NCI-H69 (cell line): ENCODE data around the gene RNF41.

ENCODE experiments used
- DNase-seq: peaks from one replicate; lab custom pipeline; 2025; lab: John Stamatoyannopoulos, UW

RNF41 gene

GRCh38 chr12:56243731-56244181 is 22.0 kb upstream of the RNF41 start:
- DNase-seq: no peak

GRCh38 chr12:56242986-56243385 is 21.3 kb upstream of the RNF41 start:
- no peak for DNase-seq

DNA sequence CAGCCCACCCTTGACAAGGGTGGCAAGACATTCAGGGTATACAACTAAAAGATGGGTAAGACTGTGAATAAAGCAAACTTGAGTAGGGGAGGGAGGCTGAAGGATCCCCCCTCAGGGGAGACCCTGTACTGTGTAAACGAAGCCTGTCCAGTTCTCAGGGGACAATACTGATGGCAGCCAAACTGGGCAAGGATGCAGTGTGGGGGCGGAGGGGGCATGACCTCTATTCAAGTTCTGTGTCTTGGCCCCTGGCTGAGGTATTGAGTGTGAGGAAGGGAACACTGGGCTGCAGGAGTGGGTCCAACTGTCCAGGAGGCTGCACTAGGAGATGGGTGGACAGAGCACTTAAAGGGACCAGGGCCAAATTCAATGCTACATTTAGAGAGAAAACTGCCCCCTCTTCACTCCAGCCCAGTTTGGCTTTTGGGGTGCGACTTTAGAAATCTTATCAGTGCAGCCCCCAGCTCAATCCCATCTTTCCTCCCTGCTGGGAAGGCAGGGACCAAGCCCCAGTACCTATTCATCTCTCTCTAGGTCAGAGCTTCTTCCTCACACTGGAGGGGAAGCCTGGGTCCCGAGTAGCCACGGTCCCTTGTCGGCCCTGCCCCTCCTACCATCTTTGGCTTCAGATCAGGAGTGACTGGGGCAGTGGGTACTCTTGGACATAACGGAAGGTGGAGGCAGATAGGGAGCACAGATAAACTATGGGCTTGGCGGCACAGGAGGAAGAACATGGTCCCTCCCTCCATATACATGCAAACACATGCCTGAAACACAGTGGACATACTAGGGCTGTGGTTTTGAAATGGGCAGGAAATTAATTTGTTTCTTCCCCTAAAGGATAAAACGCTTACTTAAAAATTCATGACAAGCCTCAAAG is 19.9 kb upstream of the RNF41 start:
- DNase-seq: no peak

DNA sequence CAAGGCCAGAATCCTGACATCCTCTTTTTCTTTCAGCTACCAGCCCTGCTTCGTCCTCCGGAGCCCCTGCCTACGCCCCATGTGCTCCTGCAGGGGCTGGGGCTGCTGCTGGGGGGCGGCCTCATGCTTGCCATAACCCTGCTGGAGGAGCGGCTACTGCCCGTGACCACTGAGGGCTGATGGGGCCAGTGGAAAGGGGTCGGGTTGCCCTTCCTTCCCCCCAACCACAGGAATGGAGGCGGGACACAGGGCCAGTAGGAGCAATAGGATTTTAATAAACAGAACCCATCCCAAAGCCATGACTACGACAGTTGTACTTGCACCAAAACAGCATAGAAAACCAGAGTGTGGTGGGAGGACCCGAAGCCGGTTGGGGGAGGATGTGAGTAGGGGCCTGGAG is 15.8 kb upstream of the RNF41 start:
- DNase-seq: no peak

- DNase-seq: no peak
Measured at GRCh38 chr12:56236985-56237384, 15.3 kb upstream of the RNF41 start.

DNA sequence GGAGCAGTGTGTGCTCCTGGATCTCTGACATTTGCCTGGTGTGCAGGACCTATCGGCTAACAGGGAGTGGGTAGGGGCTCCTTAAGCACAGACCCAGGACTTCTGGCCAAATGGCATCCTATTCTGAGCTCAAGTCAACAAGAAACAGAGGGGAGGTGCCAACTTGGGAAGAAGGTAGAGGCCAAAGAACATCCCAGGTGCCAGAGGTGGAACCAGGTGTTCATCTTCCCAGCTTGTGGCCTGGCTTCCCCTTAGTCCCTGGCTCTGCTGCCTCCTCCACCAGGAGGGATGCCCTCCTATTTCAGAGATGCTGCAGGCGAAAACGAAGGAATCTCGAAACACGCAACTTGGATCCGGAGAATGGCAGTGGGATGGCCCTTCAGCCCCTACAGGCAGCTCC is 14.4 kb upstream of the RNF41 start:
- DNase-seq: no peak

DNA sequence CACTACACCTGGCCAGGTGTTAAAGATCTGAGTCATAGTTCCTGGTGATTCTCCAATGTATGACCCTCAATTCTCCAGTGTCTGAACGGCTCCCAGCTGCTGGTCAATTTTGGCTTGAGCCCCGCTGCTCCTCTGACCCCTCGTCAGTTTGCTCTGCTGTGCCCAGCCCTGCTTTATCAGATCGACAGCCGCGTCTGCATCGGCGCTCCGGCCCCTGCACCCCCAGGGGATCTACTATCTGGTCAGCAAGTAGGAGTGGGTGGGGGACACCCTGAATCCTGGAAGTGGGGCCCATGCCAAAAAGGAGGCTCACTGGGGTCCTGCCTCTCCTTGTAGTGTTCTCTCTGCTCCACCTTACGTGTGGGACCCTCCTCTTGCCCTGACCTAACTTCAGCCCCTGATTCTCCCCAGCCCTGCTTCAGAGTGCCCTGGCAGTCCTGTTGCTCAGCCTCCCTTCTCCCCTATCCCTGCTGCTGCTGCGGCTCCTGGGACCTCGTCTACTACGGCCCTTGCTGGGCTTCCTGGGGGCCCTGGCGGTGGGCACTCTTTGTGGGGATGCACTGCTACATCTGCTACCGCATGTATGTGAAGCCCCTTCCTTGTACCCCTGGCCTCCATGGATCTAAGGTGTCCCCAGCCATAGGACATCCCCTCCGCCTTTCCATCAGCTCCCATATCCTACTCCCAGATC is 13.2 kb upstream of the RNF41 start:
- no peak for DNase-seq

DNA sequence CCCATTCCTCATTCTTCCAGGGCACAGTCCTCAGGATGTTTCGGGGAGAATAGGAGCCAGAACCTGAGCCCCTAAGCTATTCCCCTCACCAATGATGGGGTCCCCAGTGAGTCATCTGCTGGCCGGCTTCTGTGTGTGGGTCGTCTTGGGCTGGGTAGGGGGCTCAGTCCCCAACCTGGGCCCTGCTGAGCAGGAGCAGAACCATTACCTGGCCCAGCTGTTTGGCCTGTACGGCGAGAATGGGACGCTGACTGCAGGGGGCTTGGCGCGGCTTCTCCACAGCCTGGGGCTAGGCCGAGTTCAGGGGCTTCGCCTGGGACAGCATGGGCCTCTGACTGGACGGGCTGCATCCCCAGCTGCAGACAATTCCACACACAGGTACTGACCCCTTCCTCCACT is 9.5 kb upstream of the RNF41 start:
- DNase-seq: no peak

GRCh38 chr12:56230432-56231183 is 8.9 kb upstream of the RNF41 start:
- no peak for DNase-seq

GRCh38 chr12:56229916-56230431 is 8.3 kb upstream of the RNF41 start, which contains the start of gene SLC39A5:
TSS of gene SLC39A5 (plus strand) at chr12:56230051. CDS start at chr12:56231275, 1,224 bp downstream.
- DNase-seq: no peak

DNA sequence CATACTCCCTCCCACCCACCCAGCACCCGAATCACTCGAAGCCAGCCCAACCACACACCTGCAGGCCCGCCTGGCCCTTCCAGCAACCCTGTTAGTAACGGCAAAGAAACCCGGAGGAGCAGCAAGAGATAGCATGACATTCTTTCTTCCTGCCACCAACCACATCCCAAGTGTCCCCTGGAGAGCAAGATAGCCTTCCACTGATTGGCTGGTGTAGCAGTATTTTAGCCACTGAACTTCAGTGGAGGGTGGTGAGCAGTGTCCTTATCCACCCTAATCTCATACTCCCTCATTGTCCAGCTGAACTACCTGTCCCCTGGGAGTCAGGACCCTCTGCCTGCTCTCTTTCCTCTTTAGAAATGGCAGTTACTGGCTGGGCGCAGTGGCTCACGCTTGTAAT is 7.4 kb upstream of the RNF41 start:
- no peak for DNase-seq

- DNase-seq: no peak
Measured at GRCh38 chr12:56224954-56225353, 3.2 kb upstream of the RNF41 start.

- peak; percentile 99 for DNase-seq
Measured at GRCh38 chr12:56224102-56224701, 2.5 kb upstream of the RNF41 start, which contains the start of gene NABP2. TSS of gene NABP2 (plus strand) at chr12:56224342. CDS start at chr12:56224857, 515 bp downstream.

DNA sequence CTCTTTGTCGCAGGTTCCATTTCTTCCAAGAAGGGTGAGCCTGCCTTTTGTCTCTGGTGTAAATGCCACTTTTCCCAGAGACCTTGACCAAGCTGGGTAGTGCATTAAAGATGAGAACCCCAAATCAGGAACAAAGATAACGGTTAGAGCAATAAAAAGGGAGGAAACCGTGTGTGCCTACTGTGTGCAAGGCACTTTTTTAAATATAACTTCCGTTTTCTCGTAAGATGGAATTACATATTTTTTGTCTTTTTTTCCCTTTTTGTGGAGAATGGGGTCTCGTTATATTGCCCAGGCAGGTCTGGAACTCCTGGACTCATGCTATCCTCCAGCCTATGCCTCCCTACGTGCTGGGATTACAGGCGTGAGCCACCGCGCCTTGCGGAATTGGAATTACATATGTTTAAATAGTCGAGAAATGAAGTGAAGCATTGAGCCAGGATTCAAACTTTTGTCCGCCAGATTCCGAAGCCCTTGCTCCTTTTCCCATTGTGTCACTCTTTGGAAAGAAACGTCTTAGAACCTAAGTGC is 1.9 kb upstream of the RNF41 start:
- no peak for DNase-seq

GRCh38 chr12:56222531-56222895 is 791 bp upstream of the RNF41 start:
- no peak for DNase-seq

GRCh38 chr12:56221232-56221756 is 428 bp downstream of the RNF41 start:
- DNase-seq: peak; percentile 65

DNA sequence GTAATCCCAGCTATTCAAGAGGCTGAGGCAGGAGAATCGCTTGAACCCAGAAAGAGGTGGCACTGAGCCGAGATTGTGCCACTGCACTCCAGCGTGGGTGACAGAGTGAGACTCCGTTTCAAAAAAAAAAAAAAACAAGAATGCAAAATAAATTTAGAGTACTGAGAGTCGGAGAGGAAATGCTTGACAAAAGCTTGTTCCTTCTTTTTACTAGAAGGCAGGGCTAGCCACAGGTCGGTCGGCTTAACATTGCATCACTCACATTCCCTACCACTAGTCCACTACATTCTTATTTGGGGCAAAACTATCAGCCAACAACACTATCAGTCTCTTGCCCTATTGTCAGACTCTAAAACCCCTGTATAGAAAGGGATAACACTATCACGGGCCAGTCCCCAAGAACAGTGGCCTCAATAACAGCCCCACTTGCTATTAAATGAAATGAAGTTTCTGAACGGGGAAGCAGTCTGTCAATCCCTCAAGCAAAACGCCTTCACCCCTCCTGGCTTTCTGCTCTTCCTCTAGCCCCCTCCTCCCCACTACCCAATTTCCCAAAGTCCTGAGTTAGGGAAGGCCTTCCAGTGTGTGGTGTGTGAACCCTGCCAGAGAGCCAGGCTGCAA is 1.0 kb downstream of the RNF41 start:
- no peak for DNase-seq

DNA sequence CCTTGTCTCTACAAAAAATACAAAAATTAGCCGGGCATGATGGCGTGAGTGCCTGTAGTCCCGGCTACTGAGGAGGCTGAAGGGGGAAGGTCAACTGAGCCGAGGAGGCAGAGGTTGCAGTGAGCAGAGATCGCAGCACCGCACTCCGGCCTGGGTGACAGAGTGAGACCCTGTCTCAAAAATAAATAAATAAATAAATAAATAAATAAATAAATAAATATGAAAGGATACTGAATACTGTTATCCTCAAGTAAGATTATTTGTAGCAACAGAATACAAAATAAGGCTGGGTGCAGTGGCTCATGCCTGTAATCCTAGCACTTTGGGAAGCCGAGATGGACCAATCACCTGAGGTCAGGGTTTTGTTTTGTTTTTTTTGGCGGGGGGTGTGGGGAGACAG is 1.9 kb downstream of the RNF41 start:
- DNase-seq: no peak

DNA sequence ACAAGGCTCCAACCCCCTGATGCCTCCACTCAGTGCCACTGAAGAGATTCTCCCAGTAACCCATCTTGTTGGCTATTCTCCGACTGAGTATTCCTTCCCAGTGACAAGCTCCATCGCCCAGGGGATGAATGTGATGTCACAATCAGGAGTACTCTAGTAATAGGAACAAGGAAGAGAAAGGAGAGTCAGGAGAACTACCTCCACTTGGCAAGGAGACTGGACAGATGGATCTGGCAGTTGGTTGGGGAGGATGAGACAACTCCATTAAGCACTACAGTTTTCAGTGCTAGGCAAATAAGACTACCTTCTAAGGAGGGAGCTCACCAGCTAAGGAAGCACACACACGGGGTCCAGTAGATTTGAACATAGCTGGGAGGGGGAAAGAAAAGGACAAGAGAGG is 5.3 kb downstream of the RNF41 start:
- DNase-seq: no peak

GRCh38 chr12:56213878-56214277 is 7.8 kb downstream of the RNF41 start:
- no peak for DNase-seq

- no peak for DNase-seq
Measured at GRCh38 chr12:56212361-56212760, 9.4 kb downstream of the RNF41 start.
